Measurements from ENCODE around the gene LARP1. TPM values are rescaled to one million over a fixed set of nuclear protein-coding genes. Genes with fewer than 3 reads are reported as not detected.

Gene LARP1
- polyA plus RNA-seq, 2 of the 4 experiments (the other 2 are of a cell fraction): 87.0 to 112 TPM

GRCh38 chr5:154862766-154863165 lies 107.6 kb downstream of the LARP1 start:
- ChIA-PET POLR2A (no interaction called here), CTCF (interaction anchor here (0.6 kb wide), 1 partner anchor 19 kb away, joined by 3 read pairs; no protein-coding TSS in a partner anchor)
- DNase-seq (ENCODE audit: low read depth in 1 of 2, low spot score in 1 of 2) (no peak), ATAC-seq (no peak), FAIRE-seq (no peak)
- H3K9me3 ChIP-seq: no peaks in the 10 kb centered on the region
- no peak overlapping the region for H3K4me2 ChIP-seq
- H3K27ac ChIP-seq: no peak overlapping the region
- no peak overlapping the region for H3K4me3 ChIP-seq
- H3K4me1 ChIP-seq: peaks cover 37% of the 10 kb centered on the region
- no peak for TF ChIP-seq ZFP36 (IDR thresholded peaks at IDR 0.05; ENCODE audit: borderline replicate concordance, partially characterized antibody)
- TF ChIP-seq, protein P1, sequence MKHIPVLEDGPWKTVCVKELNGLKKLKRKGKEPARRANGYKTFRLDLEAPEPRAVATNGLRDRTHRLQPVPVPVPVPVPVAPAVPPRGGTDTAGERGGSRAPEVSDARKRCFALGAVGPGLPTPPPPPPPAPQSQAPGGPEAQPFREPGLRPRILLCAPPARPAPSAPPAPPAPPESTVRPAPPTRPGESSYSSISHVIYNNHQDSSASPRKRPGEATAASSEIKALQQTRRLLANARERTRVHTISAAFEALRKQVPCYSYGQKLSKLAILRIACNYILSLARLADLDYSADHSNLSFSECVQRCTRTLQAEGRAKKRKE (CRISPR knock-in tag; IDR thresholded peaks at IDR 0.05; ENCODE audit: low read depth): no peak
- TF ChIP-seq GATA3 (IDR thresholded peaks at IDR 0.05; ENCODE audit: borderline replicate concordance): no peak
- no peak for TF ChIP-seq USF2 (IDR thresholded peaks at IDR 0.05)
- TF ChIP-seq HES2 (IDR thresholded peaks at IDR 0.05): no peak
- TF ChIP-seq TP53 (CRISPR knock-in tag; IDR thresholded peaks at IDR 0.05): no peak
- no peak for TF ChIP-seq HOXB5 (CRISPR knock-in tag; IDR thresholded peaks at IDR 0.05)
- TF ChIP-seq TFCP2L1 (CRISPR knock-in tag; IDR thresholded peaks at IDR 0.05): no peak
- TF ChIP-seq CEBPB (IDR thresholded peaks at IDR 0.05): no peak
- no peak for TF ChIP-seq POLR2AphosphoS2 (conservative IDR thresholded peaks at IDR 0.05; ENCODE audit: low read length)
- TF ChIP-seq HOXB13 (CRISPR knock-in tag; IDR thresholded peaks at IDR 0.05; ENCODE audit: low read depth): no peak
- no peak for TF ChIP-seq NFE2L2 (conservative IDR thresholded peaks at IDR 0.05; ENCODE audit: low read length)
- no peak for TF ChIP-seq EP300 (IDR thresholded peaks at IDR 0.05)
- no peak for TF ChIP-seq NPAS2 (CRISPR knock-in tag; IDR thresholded peaks at IDR 0.05; ENCODE audit: borderline replicate concordance)
- 93% methylated on average over 2 of the region's 2 CpGs for WGBS (ENCODE audit: missing lambda C conversion rate)

GRCh38 chr5:154863291-154864080 lies 108.3 kb downstream of the LARP1 start:
- DNase-seq (ENCODE audit: low read depth in 1 of 2, low spot score in 1 of 2) (no peak), ATAC-seq (no peak), FAIRE-seq (no peak)
- Histone ChIP-seq H3K4me1 (peaks cover 37% of the 10 kb centered on the region), H3K4me2 (no peak overlapping the region), H3K9me3 (no peaks in the 10 kb centered on the region), H3K4me3 (no peak overlapping the region), H3K27ac (no peak overlapping the region)
- ChIA-PET POLR2A (no interaction called here), CTCF (interaction anchor here (0.6 to 1.0 kb wide), 2 partner anchors 19 to 82 kb away, joined by 3 to 4 read pairs; no protein-coding TSS in a partner anchor)
- WGBS (ENCODE audit: missing lambda C conversion rate): 89% methylated on average over 7 of the region's 7 CpGs
- no peak for TF ChIP-seq NPAS2 (CRISPR knock-in tag; IDR thresholded peaks at IDR 0.05; ENCODE audit: borderline replicate concordance)
- no peak for TF ChIP-seq MAZ (IDR thresholded peaks at IDR 0.05; ENCODE audit: borderline replicate concordance, low read depth, low read length)
- TF ChIP-seq RAD21 (conservative IDR thresholded peaks at IDR 0.05 in 1 of 2, IDR thresholded peaks at IDR 0.05 in 1 of 2): no peak
- TF ChIP-seq RCOR1 (IDR thresholded peaks at IDR 0.05; ENCODE audit: low read depth, low read length): no peak
- TF ChIP-seq RNF2 (IDR thresholded peaks at IDR 0.05; ENCODE audit: borderline replicate concordance, low read depth): no peak
- no peak for TF ChIP-seq POLR2AphosphoS2 (conservative IDR thresholded peaks at IDR 0.05; ENCODE audit: low read length)
- TF ChIP-seq MAFK (IDR thresholded peaks at IDR 0.05; ENCODE audit: partially characterized antibody): no peak
- no peak for TF ChIP-seq NR3C1 (IDR thresholded peaks at IDR 0.05)
- TF ChIP-seq, protein P2, sequence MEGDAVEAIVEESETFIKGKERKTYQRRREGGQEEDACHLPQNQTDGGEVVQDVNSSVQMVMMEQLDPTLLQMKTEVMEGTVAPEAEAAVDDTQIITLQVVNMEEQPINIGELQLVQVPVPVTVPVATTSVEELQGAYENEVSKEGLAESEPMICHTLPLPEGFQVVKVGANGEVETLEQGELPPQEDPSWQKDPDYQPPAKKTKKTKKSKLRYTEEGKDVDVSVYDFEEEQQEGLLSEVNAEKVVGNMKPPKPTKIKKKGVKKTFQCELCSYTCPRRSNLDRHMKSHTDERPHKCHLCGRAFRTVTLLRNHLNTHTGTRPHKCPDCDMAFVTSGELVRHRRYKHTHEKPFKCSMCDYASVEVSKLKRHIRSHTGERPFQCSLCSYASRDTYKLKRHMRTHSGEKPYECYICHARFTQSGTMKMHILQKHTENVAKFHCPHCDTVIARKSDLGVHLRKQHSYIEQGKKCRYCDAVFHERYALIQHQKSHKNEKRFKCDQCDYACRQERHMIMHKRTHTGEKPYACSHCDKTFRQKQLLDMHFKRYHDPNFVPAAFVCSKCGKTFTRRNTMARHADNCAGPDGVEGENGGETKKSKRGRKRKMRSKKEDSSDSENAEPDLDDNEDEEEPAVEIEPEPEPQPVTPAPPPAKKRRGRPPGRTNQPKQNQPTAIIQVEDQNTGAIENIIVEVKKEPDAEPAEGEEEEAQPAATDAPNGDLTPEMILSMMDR (IDR thresholded peaks at IDR 0.05): no peak
- no peak for TF ChIP-seq KDM5A (IDR thresholded peaks at IDR 0.05)
- TF ChIP-seq EHMT2 (IDR thresholded peaks at IDR 0.05; ENCODE audit: low read depth): no peak
- no peak for TF ChIP-seq CEBPB (IDR thresholded peaks at IDR 0.05)
- no peak for TF ChIP-seq FOXS1 (CRISPR knock-in tag; IDR thresholded peaks at IDR 0.05)
- no peak for TF ChIP-seq KDM1A (IDR thresholded peaks at IDR 0.05; ENCODE audit: low read depth)

Measured in A549 (cell line).